Endothelial cell of umbilical vein (primary cell): ENCODE data around the gene TMLHE. TPM values are rescaled to one million over a fixed set of nuclear protein-coding genes. Genes with fewer than 3 reads are reported as not detected.

Experiments used
- Bru-seq: library from RNA; stranded (reverse); fragments of 400-500 nt; gene quantifications from one replicate; lab custom pipeline; 2021; lab: Mats Ljungman, UMichigan
- BruChase-seq, 2 experiments: library from RNA; stranded (reverse); fragments of 400-500 nt; gene quantifications; one replicate each; lab custom pipeline; 2021; lab: Mats Ljungman, UMichigan
- BruUV-seq: library from RNA; stranded (reverse); fragments of 400-500 nt; replicated peaks from 2 replicates; lab custom pipeline; 2021; lab: Mats Ljungman, UMichigan
- CTCF ChIA-PET: fragments of 300-600, 350-600 bp; sonication (Branson Sonifier 250); formaldehyde crosslinking; loops from one replicate; lab custom pipeline; 2021; ENCODE audit warnings: antibody characterized with exemption, inconsistent platforms; lab: Charles Lee
- POLR2A ChIA-PET: fragments of 300-600, 350-600 bp; sonication (Branson Sonifier 250); formaldehyde crosslinking; loops from one replicate; lab custom pipeline; 2021; ENCODE audit warnings: antibody characterized with exemption, inconsistent platforms; lab: Charles Lee
- DNase-seq: peaks from one replicate; pipeline ENCODE4 v3.0.0-alpha.2; 2011; ENCODE audit warnings: low read depth, low spot score
- FAIRE-seq: peaks from 2 replicates; lab custom pipeline; 2011; peaks lifted over from hg19 to GRCh38; lab: Jason Lieb, UNC
- H2AFZ ChIP-seq: 2 replicates; pipeline ENCODE4 v1.6.0; 2012; ENCODE audit warnings: low read depth, low read length, control low read depth, inconsistent platforms
- H3K27ac ChIP-seq: 2 replicates; pipeline ENCODE4 v1.5.1; 2011; ENCODE audit warnings: low read depth, mild to moderate bottlenecking, control low read depth, low read length, moderate library complexity; ENCODE audit not compliant: insufficient read depth
- H3K27me3 ChIP-seq, 2 experiments: 2 replicates each; pipeline versions ENCODE4 v1.6.0 to v1.6.1; 2011; ENCODE audit warnings: low read length in 2 of 2, mixed read lengths in 1 of 2; ENCODE audit not compliant: control insufficient read depth in 2 of 2, insufficient read depth in 2 of 2
- H3K36me3 ChIP-seq, 2 experiments: 2 replicates in 1 of 2; 3 replicates in 1 of 2; pipeline ENCODE4 v1.5.1; 2011; ENCODE audit warnings: low read length in 2 of 2, mild to moderate bottlenecking in 1 of 2, moderate library complexity in 1 of 2; ENCODE audit not compliant: control insufficient read depth in 2 of 2, insufficient read depth in 2 of 2; ENCODE audit errors: extremely low read depth in 1 of 2
- H3K4me1 ChIP-seq: 3 replicates; pipeline ENCODE4 v1.5.1; 2011; ENCODE audit warnings: mild to moderate bottlenecking, low read length; ENCODE audit not compliant: control insufficient read depth, insufficient read depth; ENCODE audit errors: extremely low read depth
- H3K4me2 ChIP-seq: 2 replicates; pipeline ENCODE4 v1.6.1; 2011; ENCODE audit warnings: low read length, control low read depth, mixed read lengths; ENCODE audit not compliant: insufficient read depth
- H3K4me3 ChIP-seq, 3 experiments: fragments of 200-600 bp in 1 of 3; sonication (generic), shearing (Covaris generic) in 1 of 3; replicated peaks in 1 of 3; 2 replicates each; pipeline ENCODE4 v1.5.1; 2011 to 2016; ENCODE audit warnings: control low read depth in 3 of 3, low read length in 3 of 3, mild to moderate bottlenecking in 2 of 3, inconsistent platforms in 1 of 3, low read depth in 1 of 3, moderate library complexity in 1 of 3; ENCODE audit not compliant: insufficient read depth in 1 of 3
- H3K79me2 ChIP-seq: 2 replicates; pipeline ENCODE4 v1.6.0; 2012; ENCODE audit warnings: low read length, inconsistent platforms; ENCODE audit not compliant: control insufficient read depth, insufficient read depth
- H3K9ac ChIP-seq: replicated peaks from 2 replicates; pipeline ENCODE3; 2011; ENCODE audit warnings: low read length, control low read depth; ENCODE audit not compliant: insufficient read depth; ENCODE audit errors: extremely low read depth
- H3K9me1 ChIP-seq: replicated peaks from 3 replicates; pipeline ENCODE4 v1.6.0; 2011; ENCODE audit warnings: mild to moderate bottlenecking, low read length; ENCODE audit not compliant: control insufficient read depth, insufficient read depth; ENCODE audit errors: extremely low read depth
- H3K9me3 ChIP-seq: replicated peaks from 2 replicates; pipeline ENCODE4 v1.5.1; 2012; ENCODE audit warnings: low read length, inconsistent platforms; ENCODE audit not compliant: control insufficient read depth, insufficient read depth
- H4K20me1 ChIP-seq: replicated peaks from 2 replicates; pipeline ENCODE3; 2011; ENCODE audit warnings: mild to moderate bottlenecking, low read length; ENCODE audit not compliant: control insufficient read depth, insufficient read depth; ENCODE audit errors: extremely low read depth
- CTCF ChIP-seq, 2 donors: IDR thresholded peaks; 1 replicate in 1 of 2; 2 replicates in 1 of 2; pipeline ENCODE4 v1.5.1; 2011; ENCODE audit warnings: low read length in 2 of 2, mild to moderate bottlenecking in 2 of 2, moderate library complexity in 2 of 2, control low read depth in 1 of 2, inconsistent platforms in 1 of 2, low read depth in 1 of 2; ENCODE audit not compliant: insufficient read depth in 1 of 2; ENCODE audit errors: extremely low read depth in 1 of 2
- FOS ChIP-seq: IDR thresholded peaks from 2 replicates; pipeline ENCODE4 v1.6.1; 2011; ENCODE audit warnings: mild to moderate bottlenecking, low read length, moderate library complexity, borderline replicate concordance; ENCODE audit not compliant: insufficient read depth
- GATA2 ChIP-seq: IDR thresholded peaks from 2 replicates; pipeline ENCODE4 v1.7.0; 2011; ENCODE audit warnings: low read depth, mild to moderate bottlenecking, moderate library complexity, mixed read lengths, low read length; ENCODE audit not compliant: insufficient read length, insufficient read depth
- JUN ChIP-seq: IDR thresholded peaks from 2 replicates; pipeline ENCODE4 v1.6.1; 2011; ENCODE audit warnings: borderline replicate concordance, low read depth; ENCODE audit not compliant: insufficient read length, insufficient read depth
- MYC ChIP-seq: IDR thresholded peaks from one replicate; pipeline ENCODE4 v1.6.1; 2011; ENCODE audit warnings: mild to moderate bottlenecking, low read depth, low read length
- POLR2A ChIP-seq: IDR thresholded peaks from 2 replicates; pipeline ENCODE4 v1.6.1; 2012; ENCODE audit warnings: low read depth, mild to moderate bottlenecking, control low read depth, low read length
- POLR2AphosphoS5 ChIP-seq: IDR thresholded peaks from 2 replicates; pipeline ENCODE4 v1.6.1; 2012; ENCODE audit warnings: low read depth, mild to moderate bottlenecking, control low read depth, low read length, moderate library complexity; ENCODE audit not compliant: insufficient read depth
- dilution Hi-C: fragments of 300-500 bp; cut with MboI; formaldehyde crosslinking; loops from one replicate; pipeline ENCODE4 v1.15.0; 2019; ENCODE audit warnings: low sequenced_read_pairs; ENCODE audit not compliant: extremely low pct_ligation_motif_present
- intact Hi-C: fragments of 100-400 bp; cut with micrococcal nuclease; formaldehyde crosslinking; loops from one replicate; pipeline ENCODE4 v1.10.0; 2022
- long read RNA-seq: library from polyadenylated mRNA; stranded (forward); transcript quantifications from one replicate; pipeline ENCODE4 v2.0.0, GENCODE V29; 2021
- polyA minus RNA-seq, 3 experiments: library from RNA; depleted of rRNA, polyadenylated mRNA; stranded (reverse); fragments of >200 nt; gene quantifications; 1 replicate in 1 of 3; 2 replicates in 2 of 3; pipeline ENCODE4 v1.2.3, GENCODE V29; 2011
- polyA plus RNA-seq, 4 experiments: library from polyadenylated mRNA; depleted of rRNA in 3 of 4; stranded (reverse) in 3 of 4; unstranded in 1 of 4; fragments of >200 nt; gene quantifications; 2 replicates each; pipeline versions ENCODE4 v1.2.1 to v1.2.3, GENCODE V29; 2011 to 2012; ENCODE audit warnings: missing spikeins in 1 of 4
- total RNA-seq: library from RNA; stranded (reverse); gene quantifications from 2 replicates; pipeline ENCODE4 v1.2.3, GENCODE V29; 2021

TMLHE gene, protein sequence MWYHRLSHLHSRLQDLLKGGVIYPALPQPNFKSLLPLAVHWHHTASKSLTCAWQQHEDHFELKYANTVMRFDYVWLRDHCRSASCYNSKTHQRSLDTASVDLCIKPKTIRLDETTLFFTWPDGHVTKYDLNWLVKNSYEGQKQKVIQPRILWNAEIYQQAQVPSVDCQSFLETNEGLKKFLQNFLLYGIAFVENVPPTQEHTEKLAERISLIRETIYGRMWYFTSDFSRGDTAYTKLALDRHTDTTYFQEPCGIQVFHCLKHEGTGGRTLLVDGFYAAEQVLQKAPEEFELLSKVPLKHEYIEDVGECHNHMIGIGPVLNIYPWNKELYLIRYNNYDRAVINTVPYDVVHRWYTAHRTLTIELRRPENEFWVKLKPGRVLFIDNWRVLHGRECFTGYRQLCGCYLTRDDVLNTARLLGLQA
- total RNA-seq, result 10.2 and 12.1 TPM in 2 replicates
- polyA plus RNA-seq, result 6.3 and 8.0 TPM in 2 replicates
- 7.7 and 8.7 TPM in 2 replicates for polyA plus RNA-seq (2011; cell fraction: cytosol; rRNA removed)
- polyA plus RNA-seq (2011; cell fraction: nucleus; rRNA removed), result 12.5 and 15.8 TPM in 2 replicates
- 11.9 and 13.3 TPM in 2 replicates for polyA plus RNA-seq (2012)
- polyA minus RNA-seq, result 39.5 and 55.8 TPM in 2 replicates
- polyA minus RNA-seq (2011; cell fraction: cytosol; rRNA and poly(A)+ RNA removed), result 13.3 TPM
- polyA minus RNA-seq (2011; cell fraction: nucleus; rRNA and poly(A)+ RNA removed), result 34.6 and 47.2 TPM in 2 replicates
- Bru-seq, nascent RNA, result percentile 59 among the genes with signal in this experiment
- BruChase-seq, experiment 1, labeled RNA remaining after a 6-hour chase, result percentile 47 among the genes with signal in this experiment
- BruChase-seq, experiment 2, labeled RNA remaining after a 2-hour chase, result percentile 54 among the genes with signal in this experiment
- long read RNA-seq, transcript TMLHE-202 (7 exons, 1,248 nt), result minor isoform, 7 of 26 reads
- long read RNA-seq, transcript TMLHE-201 (8 exons, 2,832 nt), result major isoform, 10 of 26 reads
- long read RNA-seq, partial matches to known transcripts, result 3 of 26 reads
- long read RNA-seq, other reads (novel, unspliced or antisense), result 6 of 26 reads

DNA sequence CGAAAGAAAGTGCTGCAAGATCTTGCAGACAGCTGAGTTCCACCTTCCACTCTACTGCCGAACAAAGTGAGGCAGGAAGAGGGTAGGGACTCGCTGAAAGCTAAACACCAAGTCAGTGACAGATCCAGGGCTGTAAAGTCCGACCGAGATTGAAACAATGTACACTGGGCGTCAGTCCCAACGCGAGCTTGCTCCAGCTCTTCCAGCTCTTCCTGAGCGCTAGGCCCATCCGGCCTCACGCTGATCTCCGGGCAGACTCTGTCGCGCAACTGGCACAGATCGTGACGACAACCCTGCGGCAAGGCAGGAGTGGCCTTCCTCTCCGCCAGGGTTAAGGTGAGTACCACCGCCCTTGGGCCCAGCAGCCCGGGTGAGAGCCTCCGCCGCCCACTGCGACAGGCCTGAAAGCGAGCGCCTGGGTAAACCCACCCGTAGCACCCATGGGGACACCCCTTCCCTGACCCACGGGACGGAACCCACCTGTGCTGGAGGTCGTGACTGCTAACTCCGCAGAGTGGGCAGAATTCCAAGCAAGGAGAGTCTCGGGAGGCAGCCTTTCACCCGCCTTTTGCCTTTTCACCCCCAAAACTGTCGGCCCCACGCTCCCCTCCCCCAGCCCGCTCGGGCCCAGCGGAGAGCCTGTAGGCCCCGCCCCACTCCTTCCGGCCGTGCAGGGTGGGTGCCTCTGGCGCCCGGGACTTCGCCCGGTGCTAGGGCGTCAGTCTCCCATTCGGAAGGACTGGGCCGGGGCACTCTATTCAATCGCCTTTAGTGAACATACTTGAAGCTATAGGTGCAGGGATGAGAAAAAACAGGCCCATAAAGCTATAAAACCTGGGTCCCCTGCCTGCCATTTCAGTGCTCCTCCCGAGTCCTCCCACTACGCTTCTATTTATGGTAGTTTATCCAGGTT is at the start of gene TMLHE, which contains the start of gene SPRY3:
TSS of gene TMLHE (minus strand) at position 641 of the 913 bp plus-strand sequence. CDS start 67,676 bp downstream, outside the sequence.
TSS of gene SPRY3 (plus strand) at position 275 of the 913 bp plus-strand sequence.
- TSS peak; percentile 49 for BruUV-seq
- no peaks in the 10 kb centered on the region for H3K9me3 ChIP-seq
- no peaks in the 10 kb centered on the region for H4K20me1 ChIP-seq
- no peaks in the 10 kb centered on the region for H3K9me1 ChIP-seq
- H3K79me2 ChIP-seq, result peaks cover 3% of the 10 kb centered on the region
- POLR2A ChIA-PET, result no interaction called here
- peak within 1 kb of the TSS; percentile 77 for H3K4me2 ChIP-seq
- peak within 1 kb of the TSS; percentile 62 for H3K27ac ChIP-seq
- CTCF ChIA-PET, result no interaction called here
- no peaks in the 10 kb centered on the region for H3K36me3 ChIP-seq
- no peaks in the 10 kb centered on the region for H3K27me3 ChIP-seq
- intact Hi-C loops, result loop anchor here (1.0 kb wide), 1 partner anchor 133 kb away; no protein-coding TSS in a partner anchor
- dilution Hi-C loops, result no loop called here
- DNase-seq (peak; percentile 75), FAIRE-seq (peak; percentile 68)
- peak within 1 kb of the TSS; percentile 80 for H2AFZ ChIP-seq
- H3K4me3 ChIP-seq, result peak within 1 kb of the TSS; percentile 40 to 93 (median 78)
- no peaks in the 10 kb centered on the region for H3K4me1 ChIP-seq
- TF ChIP-seq GATA2 (no peak), MYC (no peak), FOS (no peak), CTCF (IDR thresholded peaks at IDR 0.05; ENCODE audit: extremely low read depth in 1 of 2, insufficient read depth in 1 of 2, low read depth in 1 of 2, low read length in 2 of 2) (no peak), POLR2A (peak; percentile 30), POLR2AphosphoS5 (peak; percentile 5), JUN (no peak)
- peak within 1 kb of the TSS; percentile 49 for H3K9ac ChIP-seq
